Measurements from ENCODE around the gene NCKAP1. TPM values are rescaled to one million over a fixed set of nuclear protein-coding genes. Genes with fewer than 3 reads are reported as not detected.
A peak's percentile ranks its signal among the peaks of the same experiment; 100 is the strongest.

NCKAP1 gene
- total RNA-seq, 2 donors from 2014 or later, result 128 to 136 TPM

DNA sequence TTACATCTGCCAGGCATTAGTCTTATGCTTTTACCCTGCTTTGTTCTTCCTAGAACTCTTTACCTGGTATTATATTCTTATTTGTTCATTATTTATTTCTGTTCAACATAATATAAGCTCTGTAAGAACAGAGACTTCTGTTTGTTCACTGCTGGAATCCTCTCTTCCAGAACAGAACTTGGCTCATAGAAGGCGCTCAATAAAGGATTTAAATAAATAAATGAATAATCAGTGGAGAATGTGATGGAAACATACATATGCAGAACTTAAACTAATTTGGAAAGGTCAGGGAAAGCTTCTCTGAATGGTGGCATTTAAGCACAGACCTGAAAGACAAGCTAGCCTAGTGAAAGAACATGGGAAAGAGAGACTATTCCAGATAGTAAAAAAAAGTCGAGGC, 24.3 kb downstream of the NCKAP1 start:
- Histone ChIP-seq H3K9ac (ENCODE audit: extremely low read depth, low read length, poor library complexity, severe bottlenecking) (no peak overlapping the region), H3K4me1 (ENCODE audit: control insufficient read depth, insufficient read depth, low read length) (peaks cover 8% of the 10 kb centered on the region), H3K27me3 (ENCODE audit: control insufficient read depth, insufficient read depth, low read length, poor library complexity, severe bottlenecking) (no peaks in the 10 kb centered on the region), H3K9me3 (ENCODE audit: control insufficient read depth, low read length) (peaks cover 14% of the 10 kb centered on the region), H3K27ac (ENCODE audit: low read depth, low read length) (no peak overlapping the region), H3K36me3 (ENCODE audit: control insufficient read depth, insufficient read depth, low read length) (peaks cover 35% of the 10 kb centered on the region), H3K4me3 (ENCODE audit: low read length) (no peak overlapping the region)
- WGBS, 2 experiments (ENCODE audit: insufficient coverage in 1 of 2, insufficient read length in 1 of 2), result 94 to 100% methylated on average over 2 of the region's 2 CpGs
- DNase-seq, result no peak
- Mint-ChIP-seq H3K36me3 (ENCODE audit: low read depth) (peaks cover 35% of the 10 kb centered on the region), H3K27me3 (ENCODE audit: insufficient read depth) (no peaks in the 10 kb centered on the region), H3K9me3 (peaks cover 12% of the 10 kb centered on the region), H3K27ac (no peak overlapping the region), H3K4me3 (no peak overlapping the region), H3K4me1 (peaks cover 38% of the 10 kb centered on the region)
- TF ChIP-seq, protein P1, sequence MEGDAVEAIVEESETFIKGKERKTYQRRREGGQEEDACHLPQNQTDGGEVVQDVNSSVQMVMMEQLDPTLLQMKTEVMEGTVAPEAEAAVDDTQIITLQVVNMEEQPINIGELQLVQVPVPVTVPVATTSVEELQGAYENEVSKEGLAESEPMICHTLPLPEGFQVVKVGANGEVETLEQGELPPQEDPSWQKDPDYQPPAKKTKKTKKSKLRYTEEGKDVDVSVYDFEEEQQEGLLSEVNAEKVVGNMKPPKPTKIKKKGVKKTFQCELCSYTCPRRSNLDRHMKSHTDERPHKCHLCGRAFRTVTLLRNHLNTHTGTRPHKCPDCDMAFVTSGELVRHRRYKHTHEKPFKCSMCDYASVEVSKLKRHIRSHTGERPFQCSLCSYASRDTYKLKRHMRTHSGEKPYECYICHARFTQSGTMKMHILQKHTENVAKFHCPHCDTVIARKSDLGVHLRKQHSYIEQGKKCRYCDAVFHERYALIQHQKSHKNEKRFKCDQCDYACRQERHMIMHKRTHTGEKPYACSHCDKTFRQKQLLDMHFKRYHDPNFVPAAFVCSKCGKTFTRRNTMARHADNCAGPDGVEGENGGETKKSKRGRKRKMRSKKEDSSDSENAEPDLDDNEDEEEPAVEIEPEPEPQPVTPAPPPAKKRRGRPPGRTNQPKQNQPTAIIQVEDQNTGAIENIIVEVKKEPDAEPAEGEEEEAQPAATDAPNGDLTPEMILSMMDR (conservative IDR thresholded peaks at IDR 0.05), result no peak

DNA sequence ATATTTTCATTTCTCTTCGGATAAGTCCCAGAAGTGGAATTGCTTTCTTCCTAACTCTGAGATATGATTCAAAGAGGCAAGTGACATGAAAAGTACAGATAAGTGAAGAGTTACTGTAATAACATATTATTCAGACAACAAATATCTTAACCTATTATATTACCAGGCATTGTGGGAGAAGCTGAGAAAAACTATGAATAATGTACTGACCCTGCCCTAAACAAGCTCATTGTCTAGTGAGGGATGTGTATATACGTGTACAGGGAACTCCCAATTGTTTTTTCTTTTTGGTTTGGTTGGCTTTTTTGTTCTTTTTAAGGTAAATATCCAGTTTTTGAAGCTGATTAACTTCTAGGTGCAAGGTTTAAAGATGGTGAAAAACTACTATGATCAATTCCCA, 26.5 kb downstream of the NCKAP1 start:
- Mint-ChIP-seq H3K27me3 (ENCODE audit: insufficient read depth) (no peaks in the 10 kb centered on the region), H3K36me3 (ENCODE audit: low read depth) (peaks cover 19% of the 10 kb centered on the region), H3K9me3 (peaks cover 3% of the 10 kb centered on the region), H3K4me1 (peaks cover 40% of the 10 kb centered on the region), H3K27ac (no peak overlapping the region), H3K4me3 (no peak overlapping the region)
- Histone ChIP-seq H3K4me3 (ENCODE audit: low read length) (no peak overlapping the region), H3K9me3 (ENCODE audit: control insufficient read depth, low read length) (no peaks in the 10 kb centered on the region), H3K4me1 (ENCODE audit: control insufficient read depth, insufficient read depth, low read length) (peaks cover 8% of the 10 kb centered on the region), H3K27ac (ENCODE audit: low read depth, low read length) (no peak overlapping the region), H3K36me3 (ENCODE audit: control insufficient read depth, insufficient read depth, low read length) (peaks cover 14% of the 10 kb centered on the region), H3K27me3 (ENCODE audit: control insufficient read depth, insufficient read depth, low read length, poor library complexity, severe bottlenecking) (no peaks in the 10 kb centered on the region), H3K9ac (ENCODE audit: extremely low read depth, low read length, poor library complexity, severe bottlenecking) (no peak overlapping the region)
- no peak for DNase-seq
- WGBS, 2 experiments (ENCODE audit: insufficient coverage in 1 of 2, insufficient read length in 1 of 2), result 95% methylated on average over 2 of the region's 2 CpGs; no CpG with 5 or more reads in 1 of the 2 experiments
- TF ChIP-seq, protein P1 (conservative IDR thresholded peaks at IDR 0.05), result no peak

DNA sequence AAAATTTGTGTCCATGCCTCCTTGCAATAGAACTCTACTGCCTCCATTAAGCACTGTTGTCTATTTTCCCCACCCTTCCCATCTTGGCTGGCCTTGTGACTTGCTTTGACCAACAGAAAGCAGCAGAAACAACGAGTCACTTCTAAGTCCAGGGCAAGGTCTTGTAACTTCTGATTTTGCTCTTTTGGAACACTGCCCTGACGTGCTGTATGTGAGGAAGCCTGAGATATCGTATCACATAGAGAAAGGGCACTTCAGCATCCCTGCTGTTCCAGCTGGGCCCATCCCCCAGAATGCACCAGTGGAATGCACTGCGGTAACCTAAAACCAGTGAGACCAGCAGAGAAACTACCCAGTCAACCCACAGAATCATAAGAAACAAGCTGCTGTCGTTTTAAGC, 28.1 kb downstream of the NCKAP1 start:
- no peak overlapping the region for H3K9ac ChIP-seq (ENCODE audit: extremely low read depth, low read length, poor library complexity, severe bottlenecking)
- 35 to 43% methylated on average over 3 to 5 of the region's 5 CpGs for WGBS, 2 experiments (ENCODE audit: insufficient coverage in 1 of 2, insufficient read length in 1 of 2)
- Mint-ChIP-seq H3K27me3 (ENCODE audit: insufficient read depth) (no peaks in the 10 kb centered on the region), H3K9me3 (no peaks in the 10 kb centered on the region), H3K4me3 (no peak overlapping the region), H3K4me1 (peaks cover 34% of the 10 kb centered on the region), H3K27ac (peak overlapping the region; percentile 74), H3K36me3 (ENCODE audit: low read depth) (peaks cover 13% of the 10 kb centered on the region)
- no peaks in the 10 kb centered on the region for H3K9me3 ChIP-seq (ENCODE audit: control insufficient read depth, low read length)
- peaks cover 8% of the 10 kb centered on the region for H3K4me1 ChIP-seq (ENCODE audit: control insufficient read depth, insufficient read depth, low read length)
- H3K4me3 ChIP-seq (ENCODE audit: low read length), result peak overlapping the region; percentile 38
- peak overlapping the region; percentile 62 for H3K27ac ChIP-seq (ENCODE audit: low read depth, low read length)
- peaks cover 9% of the 10 kb centered on the region for H3K36me3 ChIP-seq (ENCODE audit: control insufficient read depth, insufficient read depth, low read length)
- peak; percentile 86 for DNase-seq
- TF ChIP-seq, protein P1 (conservative IDR thresholded peaks at IDR 0.05), result no peak
- H3K27me3 ChIP-seq (ENCODE audit: control insufficient read depth, insufficient read depth, low read length, poor library complexity, severe bottlenecking), result no peaks in the 10 kb centered on the region
